ES-I3 (cell line): ENCODE data around the gene SDK2.

Source experiments
- H3K36me3 ChIP-seq: 2 replicates; pipeline ENCODE4 v1.6.1; 2013; ENCODE audit warnings: mild to moderate bottlenecking, low read length, control low read depth, moderate library complexity; ENCODE audit not compliant: insufficient read depth
- H3K4me1 ChIP-seq: 2 replicates; pipeline ENCODE4 v1.6.1; 2013; ENCODE audit warnings: mild to moderate bottlenecking, control low read depth, low read length; ENCODE audit not compliant: insufficient read depth
- H3K9ac ChIP-seq: 2 replicates; pipeline ENCODE4 v1.6.1; 2013; ENCODE audit warnings: low read depth, mild to moderate bottlenecking, low read length, moderate library complexity
- H3K9me3 ChIP-seq: 2 replicates; pipeline ENCODE4 v1.6.1; 2013; ENCODE audit warnings: mild to moderate bottlenecking, low read length, moderate library complexity; ENCODE audit not compliant: control insufficient read depth, insufficient read depth

SDK2 gene

GRCh38 chr17:73634629-73635028 lies 9.6 kb downstream of the SDK2 start:
- no peaks in the 10 kb centered on the region for H3K9me3 ChIP-seq
- no peak overlapping the region for H3K9ac ChIP-seq
- peaks cover 2% of the 10 kb centered on the region; the same call in 1 of the 2 replicates for H3K4me1 ChIP-seq
- H3K36me3 ChIP-seq, result no peaks in the 10 kb centered on the region

- no peaks in the 10 kb centered on the region for H3K36me3 ChIP-seq
- peaks cover 9% of the 10 kb centered on the region; the same call in 1 of the 2 replicates for H3K4me1 ChIP-seq
- no peaks in the 10 kb centered on the region for H3K9me3 ChIP-seq
- H3K9ac ChIP-seq, result no peak overlapping the region
These were observed 10.5 kb downstream of the SDK2 start for GRCh38 chr17:73633736-73634135.

GRCh38 chr17:73632513-73632912 lies 11.7 kb downstream of the SDK2 start:
- H3K36me3 ChIP-seq, result no peaks in the 10 kb centered on the region
- no peaks in the 10 kb centered on the region for H3K9me3 ChIP-seq
- H3K9ac ChIP-seq, result no peak overlapping the region
- H3K4me1 ChIP-seq, result peaks cover 11% of the 10 kb centered on the region; the same call in 1 of the 2 replicates

GRCh38 chr17:73630965-73631595 lies 13.2 kb downstream of the SDK2 start:
- Histone ChIP-seq H3K4me1 (peaks cover 15% of the 10 kb centered on the region; the same call in 1 of the 2 replicates), H3K9ac (no peak overlapping the region), H3K9me3 (no peaks in the 10 kb centered on the region), H3K36me3 (no peaks in the 10 kb centered on the region)

GRCh38 chr17:73630531-73630930 lies 13.7 kb downstream of the SDK2 start:
- Histone ChIP-seq H3K4me1 (peaks cover 18% of the 10 kb centered on the region; the same call in 1 of the 2 replicates), H3K9me3 (no peaks in the 10 kb centered on the region), H3K9ac (no peak overlapping the region), H3K36me3 (no peaks in the 10 kb centered on the region)

- Histone ChIP-seq H3K9me3 (no peaks in the 10 kb centered on the region), H3K9ac (no peak overlapping the region), H3K4me1 (peaks cover 23% of the 10 kb centered on the region; the same call in 1 of the 2 replicates)
These were observed 15.3 kb downstream of the SDK2 start for GRCh38 chr17:73628642-73629552.

GRCh38 chr17:73625991-73626673 lies 18.1 kb downstream of the SDK2 start:
- Histone ChIP-seq H3K36me3 (no peaks in the 10 kb centered on the region), H3K4me1 (peaks cover 29% of the 10 kb centered on the region; the same call in 1 of the 2 replicates), H3K9me3 (peaks cover 3% of the 10 kb centered on the region; the same call in 1 of the 2 replicates), H3K9ac (no peak overlapping the region)

More at GRCh38 chr17:73628642-73629552, 15.3 kb downstream of the SDK2 start:
- H3K36me3 ChIP-seq, result no peaks in the 10 kb centered on the region

- Histone ChIP-seq H3K36me3 (no peaks in the 10 kb centered on the region), H3K4me1 (peaks cover 29% of the 10 kb centered on the region; the same call in 1 of the 2 replicates), H3K9ac (no peak overlapping the region), H3K9me3 (peaks cover 6% of the 10 kb centered on the region)
These were observed 19.2 kb downstream of the SDK2 start for GRCh38 chr17:73625006-73625405.

- H3K4me1 ChIP-seq, result peaks cover 28% of the 10 kb centered on the region; the same call in 1 of the 2 replicates
- H3K36me3 ChIP-seq, result no peaks in the 10 kb centered on the region
- no peak overlapping the region for H3K9ac ChIP-seq
- peaks cover 8% of the 10 kb centered on the region for H3K9me3 ChIP-seq
These were observed 19.7 kb downstream of the SDK2 start for GRCh38 chr17:73624496-73624988.

GRCh38 chr17:73623818-73624217 lies 20.4 kb downstream of the SDK2 start:
- Histone ChIP-seq H3K4me1 (peaks cover 21% of the 10 kb centered on the region; the same call in 1 of the 2 replicates), H3K9me3 (peaks cover 13% of the 10 kb centered on the region), H3K36me3 (no peaks in the 10 kb centered on the region), H3K9ac (no peak overlapping the region)

- H3K9me3 ChIP-seq, result peaks cover 13% of the 10 kb centered on the region
- no peak overlapping the region for H3K9ac ChIP-seq
- no peaks in the 10 kb centered on the region for H3K36me3 ChIP-seq
- H3K4me1 ChIP-seq, result peaks cover 19% of the 10 kb centered on the region; the same call in 1 of the 2 replicates
These were observed 21.0 kb downstream of the SDK2 start for GRCh38 chr17:73623247-73623646.

GRCh38 chr17:73622381-73622780 lies 21.9 kb downstream of the SDK2 start:
- no peak overlapping the region for H3K9ac ChIP-seq
- H3K9me3 ChIP-seq, result peaks cover 13% of the 10 kb centered on the region
- no peaks in the 10 kb centered on the region for H3K36me3 ChIP-seq
- H3K4me1 ChIP-seq, result peaks cover 22% of the 10 kb centered on the region; the same call in 1 of the 2 replicates

GRCh38 chr17:73621685-73622084 lies 22.6 kb downstream of the SDK2 start:
- Histone ChIP-seq H3K9ac (no peak overlapping the region), H3K36me3 (no peaks in the 10 kb centered on the region)

GRCh38 chr17:73620414-73620813 lies 23.8 kb downstream of the SDK2 start:
- Histone ChIP-seq H3K36me3 (no peaks in the 10 kb centered on the region), H3K9me3 (peaks cover 13% of the 10 kb centered on the region), H3K4me1 (peaks cover 32% of the 10 kb centered on the region), H3K9ac (no peak overlapping the region)

More at GRCh38 chr17:73621685-73622084, 22.6 kb downstream of the SDK2 start:
- peaks cover 13% of the 10 kb centered on the region for H3K9me3 ChIP-seq
- H3K4me1 ChIP-seq, result peaks cover 27% of the 10 kb centered on the region
